HepG2 (cell line): ENCODE data around the gene SPATC1L. TPM values are rescaled to one million over a fixed set of nuclear protein-coding genes. Genes with fewer than 3 reads are reported as not detected.

Source experiments
- ATAC-seq: fragments of 200-7000 bp; cut with Tn5 transposase; 3 replicates; pipeline ENCODE4 v1.9.1; 2020; ENCODE audit warnings: mild to moderate bottlenecking, moderate library complexity
- BruUV-seq: library from RNA; stranded (reverse); fragments of 400-500 nt; replicated peaks from 2 replicates; lab custom pipeline; 2021; lab: Mats Ljungman, UMichigan
- CTCF ChIA-PET: fragments of 300-600 bp; formaldehyde crosslinking; extraction: SDS; loops from one replicate; lab custom pipeline; 2021; ENCODE audit warnings: low total read pairs, inconsistent platforms, low intra/inter-chr PET ratio; lab: Yijun Ruan, JAX
- POLR2A ChIA-PET: fragments of 350-600 bp; sonication (Branson Sonifier 250); formaldehyde crosslinking; loops from one replicate; lab custom pipeline; 2020; ENCODE audit warnings: antibody characterized with exemption, inconsistent platforms; lab: Yijun Ruan, JAX
- DNase-seq: peaks from one replicate; pipeline ENCODE4 v3.0.0-alpha.2; 2015; ENCODE audit warnings: low spot score
- FAIRE-seq: peaks from 3 replicates; lab custom pipeline; 2011; peaks lifted over from hg19 to GRCh38; lab: Jason Lieb, UNC
- H2AFZ ChIP-seq: one replicate; pipeline ENCODE4 v1.6.1; 2011; ENCODE audit warnings: low read length, inconsistent platforms
- H3K27ac ChIP-seq: fragments of 300-600 bp; 3 replicates; pipeline ENCODE4 v1.8.0; 2011; ENCODE audit warnings: mixed run types, mild to moderate bottlenecking, mixed read lengths, low read length, inconsistent platforms; ENCODE audit not compliant: insufficient read depth; ENCODE audit errors: extremely low read length
- H3K27me3 ChIP-seq, 2 experiments: fragments of 200-600 bp in 1 of 2; 2 replicates in 1 of 2; 3 replicates in 1 of 2; pipeline versions ENCODE4 v1.6.0 to v1.8.0; 2011; ENCODE audit warnings: low read length in 2 of 2, mild to moderate bottlenecking in 2 of 2, moderate library complexity in 2 of 2, inconsistent platforms in 1 of 2; ENCODE audit not compliant: insufficient read depth in 2 of 2, control insufficient read depth in 1 of 2
- H3K36me3 ChIP-seq, 2 experiments: fragments of 200-600 bp in 1 of 2; replicated peaks in 1 of 2; 2 replicates in 1 of 2; 3 replicates in 1 of 2; pipeline versions ENCODE4 v1.5.1 to v1.8.0; 2011; ENCODE audit warnings: low read length in 2 of 2, inconsistent platforms in 1 of 2; ENCODE audit not compliant: insufficient read depth in 2 of 2, control insufficient read depth in 1 of 2
- H3K4me1 ChIP-seq: 2 replicates; pipeline ENCODE4 v1.5.1; 2012; ENCODE audit warnings: low read length, inconsistent platforms; ENCODE audit not compliant: insufficient read depth
- H3K4me2 ChIP-seq: 2 replicates; pipeline ENCODE4 v1.6.0; 2011; ENCODE audit warnings: low read depth, low read length, inconsistent platforms
- H3K4me3 ChIP-seq, 3 experiments: fragments of 200-600 bp in 1 of 3; sonication (generic), shearing (Covaris generic) in 1 of 3; replicated peaks in 1 of 3; 2 replicates each; pipeline ENCODE4 v1.5.1; 2011 to 2016; ENCODE audit warnings: low read length in 3 of 3, inconsistent platforms in 2 of 3, low read depth in 2 of 3, mild to moderate bottlenecking in 2 of 3, control low read depth in 1 of 3, mixed read lengths in 1 of 3; ENCODE audit not compliant: insufficient read depth in 1 of 3
- H3K79me2 ChIP-seq: one replicate; pipeline ENCODE4 v1.6.1; 2011; ENCODE audit warnings: low read length, inconsistent platforms; ENCODE audit not compliant: insufficient read depth
- H3K9ac ChIP-seq: 2 replicates; pipeline ENCODE4 v1.6.0; 2011; ENCODE audit warnings: mild to moderate bottlenecking, low read depth, low read length, inconsistent platforms; ENCODE audit not compliant: insufficient read depth
- H3K9me3 ChIP-seq: 2 replicates; pipeline ENCODE4 v1.5.1; 2012; ENCODE audit warnings: mild to moderate bottlenecking, low read length
- H4K20me1 ChIP-seq: 2 replicates; pipeline ENCODE4 v1.6.0; 2011; ENCODE audit warnings: inconsistent platforms, mild to moderate bottlenecking, low read length, moderate library complexity; ENCODE audit not compliant: insufficient read depth
- FUBP1 ChIP-seq: sonication (generic); formaldehyde crosslinking; IDR thresholded peaks from 2 replicates; pipeline ENCODE4 v1.5.1; 2020; ENCODE audit warnings: missing genetic modification reagents, mild to moderate bottlenecking, borderline replicate concordance
- RBAK ChIP-seq: sonication (generic); formaldehyde crosslinking; IDR thresholded peaks from 2 replicates; pipeline ENCODE4 v1.5.1; 2020; ENCODE audit warnings: mild to moderate bottlenecking, missing genetic modification reagents
- SRSF4 ChIP-seq: fragments of 200-400 bp; formaldehyde crosslinking; IDR thresholded peaks from one replicate; pipeline ENCODE4 v1.6.1; 2018; ENCODE audit warnings: mild to moderate bottlenecking, low read depth, low read length, moderate library complexity; ENCODE audit not compliant: poor library complexity, severe bottlenecking
- ZBTB42 ChIP-seq: sonication (generic); formaldehyde crosslinking; IDR thresholded peaks from 2 replicates; pipeline ENCODE4 v1.5.0; 2020; ENCODE audit warnings: mild to moderate bottlenecking, missing genetic modification reagents
- ZBTB7B ChIP-seq: sonication (generic); formaldehyde crosslinking; IDR thresholded peaks from 2 replicates; pipeline ENCODE4 v1.4.0; 2020; ENCODE audit warnings: missing genetic modification reagents
- ZFX ChIP-seq: sonication (generic); formaldehyde crosslinking; IDR thresholded peaks from 2 replicates; pipeline ENCODE4 v1.4.0; 2020; ENCODE audit warnings: mild to moderate bottlenecking, low read depth, missing genetic modification reagents, moderate library complexity
- ZNF205 ChIP-seq: IDR thresholded peaks from 2 replicates; pipeline ENCODE4 v1.6.1; 2018; ENCODE audit warnings: missing biosample characterization, missing genetic modification reagents
- ZNF546 ChIP-seq: sonication (generic); formaldehyde crosslinking; conservative IDR thresholded peaks from 2 replicates; pipeline ENCODE4 v1.8.1; 2023; ENCODE audit warnings: mild to moderate bottlenecking, missing genetic modification reagents
- WGBS: methylation state at CpG from one replicate; pipeline ENCODE4 v1.1.6; 2017; ENCODE audit warnings: low lambda C conversion rate; 5-methylcytosine and 5-hydroxymethylcytosine counted together
- in situ Hi-C: cut with HindIII; loops from 2 replicates; pipeline ENCODE4 v1.10.0; 2017; ENCODE audit warnings: low pct_unique_long_range_greater_than_20kb; ENCODE audit not compliant: extremely low pct_ligation_motif_present
- intact Hi-C: fragments of 100-400 bp; cut with micrococcal nuclease; formaldehyde crosslinking; loops from one replicate; pipeline ENCODE4 v1.10.0; 2022; ENCODE audit not compliant: unreplicated experiment
- polyA plus RNA-seq, 8 experiments: library from polyadenylated mRNA; depleted of rRNA in 3 of 8; stranded (reverse) in 7 of 8; unstranded in 1 of 8; fragments of >200 nt; fragmentation: Illumina TruSeq in 4 of 8; extraction: Trizol in 4 of 8; gene quantifications; 2 replicates each; pipeline versions ENCODE4 v1.2.1 to v1.2.3, GENCODE V29; 2011 to 2016; ENCODE audit warnings: low read depth in 4 of 8, missing spikeins in 1 of 8, mixed read lengths in 1 of 8; ENCODE audit not compliant: insufficient read depth in 1 of 8
- total RNA-seq, 5 experiments: library from RNA; depleted of rRNA; stranded (reverse); fragments of >200 nt; fragmentation: Illumina TruSeq; extraction: Trizol; gene quantifications; 2 replicates each; pipeline ENCODE4 v1.2.3, GENCODE V29; 2016; ENCODE audit warnings: low read depth in 1 of 5

SPATC1L gene
- total and polyA plus RNA-seq, 2 of the 13 experiments (the other 11 are each of a cell fraction or from before 2014, with no cell fraction given): 1.4 to 3.3 TPM

GRCh38 chr21:46119144-46119636, 65.1 kb downstream of the SPATC1L start (continued):
- no peak for TF ChIP-seq FUBP1 (CRISPR knock-in tag)
- no peak for TF ChIP-seq RBAK (CRISPR knock-in tag)
- TF ChIP-seq SRSF4: no peak
- no peak for TF ChIP-seq ZBTB42
- no peak for TF ChIP-seq ZNF546 (CRISPR knock-in tag)
- TF ChIP-seq ZBTB7B (CRISPR knock-in tag): no peak

- no peak for FAIRE-seq
- no peak overlapping the region for H3K27ac ChIP-seq
- H4K20me1 ChIP-seq: no peaks in the 10 kb centered on the region
- WGBS: 48% methylated on average over 5 of the region's 27 CpGs
- H3K27me3 ChIP-seq: peaks cover 5 to 33% of the 10 kb centered on the region in 2 experiments; a peak in 3 of 5 replicates
- TF ChIP-seq ZNF205: no peak
- no peak for TF ChIP-seq ZFX (CRISPR knock-in tag)
- no peak overlapping the region for H3K9ac ChIP-seq
- no peak for DNase-seq
- H2AFZ ChIP-seq: no peak overlapping the region
- ATAC-seq: no peak
- H3K4me3 ChIP-seq: no peak overlapping the region
- ChIA-PET CTCF (no interaction called here), POLR2A (no interaction called here)
- H3K4me2 ChIP-seq: no peak overlapping the region
- no peaks in the 10 kb centered on the region for H3K79me2 ChIP-seq
- H3K4me1 ChIP-seq: no peaks in the 10 kb centered on the region
- in situ Hi-C loops: no loop called here
- no peaks in the 10 kb centered on the region for H3K36me3 ChIP-seq
- BruUV-seq: no TSS peak
- H3K9me3 ChIP-seq: peaks cover 5% of the 10 kb centered on the region; the same call in 1 of the 2 replicates
- intact Hi-C loops: no loop called here
These were observed 65.7 kb downstream of the SPATC1L start for GRCh38 chr21:46118316-46119143.
